GM21723 (cell line): ENCODE measurements around the gene CAMK2A.

Experiments used
- ATAC-seq: cut with Tn5 transposase; IDR thresholded peaks from one replicate; pipeline ENCODE4 v1.9.1; 2021; ENCODE audit warnings: mild to moderate bottlenecking, moderate library complexity; ENCODE audit not compliant: unreplicated experiment

The CAMK2A gene

GRCh38 chr5:150173161-150173560 lies 116.4 kb downstream of the CAMK2A start:
- no peak for ATAC-seq

DNA sequence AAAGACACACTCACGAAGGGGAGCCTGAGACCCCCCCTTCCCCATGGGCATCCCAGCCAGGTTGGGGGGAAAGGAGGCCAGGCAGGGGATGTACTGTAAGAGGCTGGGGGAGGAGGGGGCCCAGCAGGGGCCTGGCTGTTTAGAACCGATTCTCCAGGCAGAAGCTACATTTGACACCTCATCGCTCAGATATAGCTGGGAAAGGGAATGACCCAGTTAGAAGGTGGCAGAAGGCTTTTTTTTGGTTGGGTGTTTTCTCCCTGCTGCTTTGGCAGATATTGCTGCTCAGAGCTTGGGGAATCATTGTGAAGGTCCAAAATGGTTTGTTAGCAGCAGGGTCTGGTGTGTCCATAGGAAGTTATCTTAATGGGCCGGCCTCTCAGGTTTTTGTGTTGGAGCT lies 117.0 kb downstream of the CAMK2A start:
- no peak for ATAC-seq

GRCh38 chr5:150172145-150172544 lies 117.4 kb downstream of the CAMK2A start:
- ATAC-seq = no peak
